ENCODE results near the gene MYO7B. TPM values are rescaled to one million over a fixed set of nuclear protein-coding genes. Genes with fewer than 3 reads are reported as not detected.

The MYO7B gene
- total RNA-seq, 5 donors from 2014 or later (not counting 1 experiment from before 2014, with no cell fraction given) = 0.13 to 0.96 (median 0.28) TPM; not detected in 1

DNA sequence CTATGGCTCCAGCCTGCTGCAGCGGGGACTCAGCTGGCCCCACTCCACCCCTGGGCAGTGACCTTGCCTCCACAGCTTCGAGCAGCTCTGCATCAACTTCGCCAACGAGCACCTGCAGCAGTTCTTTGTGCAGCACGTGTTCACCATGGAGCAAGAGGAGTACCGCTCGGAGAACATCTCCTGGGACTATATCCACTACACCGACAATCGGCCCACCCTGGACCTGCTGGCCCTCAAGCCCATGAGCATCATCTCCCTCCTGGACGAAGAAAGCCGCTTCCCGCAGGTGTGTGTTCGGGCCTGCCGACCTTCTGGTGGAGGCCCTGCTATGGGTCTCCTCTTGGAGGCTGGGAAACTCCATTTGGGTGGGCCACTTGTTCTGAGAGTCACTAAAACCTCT lies 48.6 kb downstream of the MYO7B start:
- Mint-ChIP-seq H3K27ac (no peak overlapping the region), H3K4me1 (no peaks in the 10 kb centered on the region), H3K36me3 (no peaks in the 10 kb centered on the region), H3K4me3 (no peak overlapping the region), H3K27me3 (peaks cover 0 to 3% of the 10 kb centered on the region in 2 donors), H3K9me3 (no peaks in the 10 kb centered on the region)
- H3K27ac ChIP-seq (ENCODE audit: low read length) = no peak overlapping the region
- no peaks in the 10 kb centered on the region for H3K9me3 ChIP-seq
- peak in 1 of 35 experiments; percentile 22 for DNase-seq
- H3K4me3 ChIP-seq (ENCODE audit: control insufficient read depth in 1 of 2, extremely low read depth in 1 of 2, low read length in 1 of 2) = no peak overlapping the region
- POLR2A ChIA-PET = no interaction called here
- CTCF ChIA-PET = no interaction called here
- peaks cover 0 to 19% of the 10 kb centered on the region in 2 experiments for H3K27me3 ChIP-seq (replicated peaks in 1 of 2; ENCODE audit: control insufficient read depth in 2 of 2, extremely low read depth in 1 of 2, insufficient read depth in 2 of 2, low read length in 1 of 2)
- H3K36me3 ChIP-seq (ENCODE audit: control insufficient read depth in 2 of 2, extremely low read depth in 1 of 2, insufficient read depth in 1 of 2, low read length in 1 of 2) = no peaks in the 10 kb centered on the region
- 87% methylated on average over 14 of the region's 14 CpGs for WGBS (ENCODE audit: insufficient coverage)
- no peak for ATAC-seq (replicated peaks in 1 of 4)
- no peaks in the 10 kb centered on the region for H3K4me1 ChIP-seq (ENCODE audit: control insufficient read depth in 1 of 2, extremely low read depth in 1 of 2, insufficient read depth in 2 of 2, low read length in 2 of 2)

DNA sequence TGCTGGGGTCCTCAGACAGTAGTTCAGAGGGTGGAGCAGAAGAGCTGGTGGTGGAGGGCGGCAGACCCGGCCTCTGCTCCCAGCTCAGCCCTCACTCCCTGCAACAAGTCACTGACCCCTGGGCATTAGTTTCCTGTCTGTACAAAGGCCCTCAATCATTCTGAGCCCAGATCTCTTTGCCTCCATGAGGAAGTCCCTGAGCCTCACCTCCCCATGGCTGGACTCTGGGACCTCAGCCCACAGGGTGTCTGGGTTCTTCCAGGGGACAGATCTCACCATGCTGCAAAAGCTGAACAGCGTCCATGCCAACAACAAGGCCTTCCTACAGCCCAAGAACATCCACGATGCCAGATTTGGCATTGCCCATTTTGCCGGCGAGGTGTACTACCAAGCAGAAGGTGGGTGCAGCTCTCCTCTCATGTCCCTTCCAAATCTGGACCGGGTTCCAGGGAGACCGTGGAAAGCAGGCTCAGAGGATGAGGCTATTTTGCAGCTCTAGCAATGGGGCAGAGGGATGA lies 49.1 kb downstream of the MYO7B start:
- DNase-seq = peak in 1 of 35 experiments; percentile 7
- no peaks in the 10 kb centered on the region for H3K36me3 ChIP-seq (ENCODE audit: control insufficient read depth in 2 of 2, extremely low read depth in 1 of 2, insufficient read depth in 1 of 2, low read length in 1 of 2)
- Mint-ChIP-seq H3K9me3 (no peaks in the 10 kb centered on the region), H3K4me1 (no peaks in the 10 kb centered on the region), H3K36me3 (no peaks in the 10 kb centered on the region), H3K27me3 (peaks cover 0 to 3% of the 10 kb centered on the region in 2 donors), H3K27ac (no peak overlapping the region), H3K4me3 (no peak overlapping the region)
- peaks cover 0 to 19% of the 10 kb centered on the region in 2 experiments for H3K27me3 ChIP-seq (replicated peaks in 1 of 2; ENCODE audit: control insufficient read depth in 2 of 2, extremely low read depth in 1 of 2, insufficient read depth in 2 of 2, low read length in 1 of 2)
- POLR2A ChIA-PET = no interaction called here
- no peak for ATAC-seq (replicated peaks in 1 of 4)
- H3K9me3 ChIP-seq = no peaks in the 10 kb centered on the region
- WGBS (ENCODE audit: insufficient coverage) = 76% methylated on average over 6 of the region's 8 CpGs
- H3K4me1 ChIP-seq (ENCODE audit: control insufficient read depth in 1 of 2, extremely low read depth in 1 of 2, insufficient read depth in 2 of 2, low read length in 2 of 2) = no peaks in the 10 kb centered on the region
- no peak overlapping the region for H3K4me3 ChIP-seq (ENCODE audit: control insufficient read depth in 1 of 2, extremely low read depth in 1 of 2, low read length in 1 of 2)
- CTCF ChIA-PET = no interaction called here
- no peak overlapping the region for H3K27ac ChIP-seq (ENCODE audit: low read length)

DNA sequence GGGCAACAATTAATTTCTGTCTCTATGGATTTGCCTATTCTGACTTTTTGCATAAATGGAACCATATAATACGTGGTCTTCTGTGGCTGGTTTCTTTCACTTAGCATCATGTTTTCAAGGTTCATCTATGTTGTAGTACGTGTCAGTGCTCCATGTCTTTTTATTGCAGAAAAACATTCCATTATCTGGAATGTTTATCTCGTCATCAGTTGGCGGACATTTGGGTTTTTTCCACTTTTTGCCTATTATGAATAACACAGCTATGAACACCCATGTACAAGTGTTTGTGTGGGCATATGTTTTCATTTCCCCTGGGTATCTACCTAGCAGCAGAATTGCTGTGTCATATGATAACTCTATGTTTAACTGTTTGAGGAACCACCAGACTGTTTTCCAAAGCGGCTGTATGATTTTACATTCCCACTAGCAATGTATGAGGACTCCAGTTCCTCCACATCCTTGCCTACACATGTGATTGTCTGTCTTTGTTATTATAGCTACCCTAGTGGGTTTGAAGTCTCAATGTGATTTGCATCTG lies 49.9 kb downstream of the MYO7B start:
- Histone ChIP-seq H3K27me3 (replicated peaks in 1 of 2; ENCODE audit: control insufficient read depth in 2 of 2, extremely low read depth in 1 of 2, insufficient read depth in 2 of 2, low read length in 1 of 2) (peaks cover 0 to 14% of the 10 kb centered on the region in 2 experiments), H3K27ac (ENCODE audit: low read length) (no peak overlapping the region), H3K9me3 (no peaks in the 10 kb centered on the region), H3K36me3 (ENCODE audit: control insufficient read depth in 2 of 2, extremely low read depth in 1 of 2, insufficient read depth in 1 of 2, low read length in 1 of 2) (no peaks in the 10 kb centered on the region), H3K4me1 (ENCODE audit: control insufficient read depth in 1 of 2, extremely low read depth in 1 of 2, insufficient read depth in 2 of 2, low read length in 2 of 2) (no peaks in the 10 kb centered on the region), H3K4me3 (ENCODE audit: control insufficient read depth in 1 of 2, extremely low read depth in 1 of 2, low read length in 1 of 2) (no peak overlapping the region)
- Mint-ChIP-seq H3K4me1 (no peaks in the 10 kb centered on the region), H3K36me3 (no peaks in the 10 kb centered on the region), H3K9me3 (no peaks in the 10 kb centered on the region), H3K27me3 (peaks cover 0 to 3% of the 10 kb centered on the region in 2 donors), H3K27ac (no peak overlapping the region), H3K4me3 (no peak overlapping the region)
- ATAC-seq (replicated peaks in 1 of 4) (no peak), DNase-seq (no peak)
- ChIA-PET POLR2A (no interaction called here), CTCF (no interaction called here)
- WGBS (ENCODE audit: insufficient coverage) = 75% methylated on average over 1 of the region's 5 CpGs

DNA sequence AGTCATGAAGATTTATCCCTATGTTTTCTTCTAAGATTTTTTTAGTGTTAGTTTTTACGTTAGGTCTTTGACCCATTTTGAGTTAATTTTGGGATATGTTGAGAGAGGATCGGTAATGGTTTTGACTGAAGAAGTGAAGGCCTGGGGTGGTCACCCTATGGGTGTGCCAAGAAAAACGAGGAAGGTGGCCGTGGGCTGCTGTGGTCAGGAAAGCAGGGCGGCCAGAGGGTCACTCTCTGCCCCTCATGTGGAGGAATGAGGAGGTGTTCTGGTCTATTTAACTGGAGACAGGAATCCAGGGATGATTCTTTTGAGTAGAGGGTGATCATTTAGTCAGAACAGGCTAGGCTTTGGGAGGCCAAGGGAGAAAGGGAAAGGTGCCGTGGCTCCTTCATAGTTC lies 50.7 kb downstream of the MYO7B start:
- H3K9me3 Mint-ChIP-seq = no peaks in the 10 kb centered on the region
- H3K27ac Mint-ChIP-seq = no peak overlapping the region
- H3K27ac ChIP-seq (ENCODE audit: low read length) = no peak overlapping the region
- H3K4me3 ChIP-seq (ENCODE audit: control insufficient read depth in 1 of 2, extremely low read depth in 1 of 2, low read length in 1 of 2) = no peak overlapping the region
- ATAC-seq (replicated peaks in 1 of 4) = no peak
- H3K36me3 Mint-ChIP-seq = no peaks in the 10 kb centered on the region
- peaks cover 0 to 1% of the 10 kb centered on the region in 2 experiments for H3K4me1 ChIP-seq (ENCODE audit: control insufficient read depth in 1 of 2, extremely low read depth in 1 of 2, insufficient read depth in 2 of 2, low read length in 2 of 2)
- peaks cover 0 to 6% of the 10 kb centered on the region in 2 experiments for H3K27me3 ChIP-seq (replicated peaks in 1 of 2; ENCODE audit: control insufficient read depth in 2 of 2, extremely low read depth in 1 of 2, insufficient read depth in 2 of 2, low read length in 1 of 2)
- 68% methylated on average over 5 of the region's 6 CpGs for WGBS (ENCODE audit: insufficient coverage)
- peaks cover 0 to 3% of the 10 kb centered on the region in 2 donors for H3K27me3 Mint-ChIP-seq
- H3K4me1 Mint-ChIP-seq = peaks cover 0 to 3% (median 1%) of the 10 kb centered on the region in 3 donors
- no peaks in the 10 kb centered on the region for H3K9me3 ChIP-seq
- peak in 1 of 35 experiments; percentile 2 for DNase-seq
- ChIA-PET CTCF (interaction anchor here in 1 of 2 donors (0.5 kb wide), 1 partner anchor 236 kb away, joined by 3 read pairs; no protein-coding TSS in a partner anchor), POLR2A (no interaction called here)
- no peak overlapping the region for H3K4me3 Mint-ChIP-seq
- H3K36me3 ChIP-seq (ENCODE audit: control insufficient read depth in 2 of 2, extremely low read depth in 1 of 2, insufficient read depth in 1 of 2, low read length in 1 of 2) = no peaks in the 10 kb centered on the region

DNA sequence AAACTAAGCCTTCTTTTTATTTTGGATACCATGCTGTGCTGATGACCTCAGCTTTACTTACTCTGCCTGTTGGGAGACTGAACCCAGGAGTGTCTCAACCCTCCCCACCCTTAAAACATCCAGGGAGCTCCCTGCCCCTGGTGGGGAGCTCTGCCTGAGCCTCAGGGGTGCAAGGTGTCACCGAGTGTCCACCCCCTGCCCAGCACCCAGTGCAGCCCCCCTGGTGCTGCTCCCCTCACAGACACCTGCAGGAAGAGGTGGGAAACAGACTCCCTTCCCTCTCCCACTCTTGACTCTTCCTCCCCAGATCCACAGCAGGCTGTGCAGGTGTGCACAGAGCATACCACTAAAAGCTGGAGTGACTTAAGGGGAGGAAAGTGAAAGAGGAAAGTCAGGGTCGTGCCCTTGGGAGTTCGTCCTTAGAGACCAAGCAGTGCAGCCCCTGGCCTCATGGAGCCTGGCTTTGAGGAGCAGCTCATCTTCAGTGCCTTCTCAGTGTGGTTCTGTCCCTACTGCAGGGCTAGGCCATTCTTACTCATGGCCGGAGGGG lies 51.3 kb downstream of the MYO7B start:
- ATAC-seq (replicated peaks in 1 of 4) (no peak), DNase-seq (no peak)
- 44% methylated on average over 4 of the region's 4 CpGs for WGBS (ENCODE audit: insufficient coverage)
- H3K9me3 Mint-ChIP-seq = no peaks in the 10 kb centered on the region
- ChIA-PET POLR2A (no interaction called here), CTCF (interaction anchor here in 1 of 2 donors (0.5 kb wide), 1 partner anchor 236 kb away, joined by 3 read pairs; no protein-coding TSS in a partner anchor)
- peaks cover 0 to 5% of the 10 kb centered on the region in 2 experiments for H3K27me3 ChIP-seq (replicated peaks in 1 of 2; ENCODE audit: control insufficient read depth in 2 of 2, extremely low read depth in 1 of 2, insufficient read depth in 2 of 2, low read length in 1 of 2)
- no peak overlapping the region for H3K27ac ChIP-seq (ENCODE audit: low read length)
- peaks cover 0 to 5% of the 10 kb centered on the region in 2 experiments for H3K4me1 ChIP-seq (ENCODE audit: control insufficient read depth in 1 of 2, extremely low read depth in 1 of 2, insufficient read depth in 2 of 2, low read length in 2 of 2)
- H3K4me3 Mint-ChIP-seq = no peak overlapping the region
- peaks cover 0 to 6% (median 4%) of the 10 kb centered on the region in 3 donors for H3K4me1 Mint-ChIP-seq
- no peak overlapping the region for H3K4me3 ChIP-seq (ENCODE audit: control insufficient read depth in 1 of 2, extremely low read depth in 1 of 2, low read length in 1 of 2)
- H3K27me3 Mint-ChIP-seq = peaks cover 0 to 3% of the 10 kb centered on the region in 2 donors
- H3K9me3 ChIP-seq = no peaks in the 10 kb centered on the region
- H3K27ac Mint-ChIP-seq = no peak overlapping the region
- no peaks in the 10 kb centered on the region for H3K36me3 ChIP-seq (ENCODE audit: control insufficient read depth in 2 of 2, extremely low read depth in 1 of 2, insufficient read depth in 1 of 2, low read length in 1 of 2)
- H3K36me3 Mint-ChIP-seq = no peaks in the 10 kb centered on the region

DNA sequence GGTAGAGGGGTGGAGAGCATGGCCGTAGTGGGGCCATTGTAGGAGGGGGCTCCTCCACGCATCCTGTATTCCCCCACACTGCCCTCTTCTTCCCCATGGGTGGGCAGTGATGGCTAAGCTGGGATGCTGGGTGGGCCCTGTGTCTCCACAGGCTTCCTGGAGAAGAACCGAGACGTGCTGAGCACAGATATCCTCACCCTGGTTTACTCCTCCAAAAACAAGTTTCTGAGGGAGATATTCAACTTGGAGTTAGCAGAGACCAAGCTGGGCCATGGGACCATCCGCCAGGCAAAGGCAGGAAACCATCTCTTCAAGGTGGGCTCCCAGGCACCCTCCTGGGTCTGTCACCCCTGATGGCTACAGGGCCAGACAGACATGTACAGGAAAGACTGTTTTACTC lies 52.8 kb downstream of the MYO7B start:
- DNase-seq = no peak
- Histone ChIP-seq H3K9me3 (no peaks in the 10 kb centered on the region), H3K27ac (ENCODE audit: low read length) (no peak overlapping the region), H3K4me1 (ENCODE audit: control insufficient read depth in 1 of 2, extremely low read depth in 1 of 2, insufficient read depth in 2 of 2, low read length in 2 of 2) (peaks cover 0 to 5% of the 10 kb centered on the region in 2 experiments), H3K36me3 (ENCODE audit: control insufficient read depth in 2 of 2, extremely low read depth in 1 of 2, insufficient read depth in 1 of 2, low read length in 1 of 2) (no peaks in the 10 kb centered on the region), H3K4me3 (ENCODE audit: control insufficient read depth in 1 of 2, extremely low read depth in 1 of 2, low read length in 1 of 2) (no peak overlapping the region), H3K27me3 (replicated peaks in 1 of 2; ENCODE audit: control insufficient read depth in 2 of 2, extremely low read depth in 1 of 2, insufficient read depth in 2 of 2, low read length in 1 of 2) (peaks cover 0 to 5% of the 10 kb centered on the region in 2 experiments)
- Mint-ChIP-seq H3K27ac (no peak overlapping the region), H3K27me3 (peaks cover 0 to 3% of the 10 kb centered on the region in 2 donors), H3K9me3 (no peaks in the 10 kb centered on the region), H3K4me1 (peaks cover 0 to 6% (median 4%) of the 10 kb centered on the region in 3 donors), H3K4me3 (no peak overlapping the region), H3K36me3 (no peaks in the 10 kb centered on the region)
- 88% methylated on average over 2 of the region's 5 CpGs for WGBS (ENCODE audit: insufficient coverage)
- POLR2A ChIA-PET = interaction anchor here in 1 of 2 donors (0.6 kb wide), 1 partner anchor 68 kb away, joined by 4 read pairs; no protein-coding TSS in a partner anchor
- CTCF ChIA-PET = interaction anchor here in 1 of 2 donors (0.6 kb wide), 1 partner anchor 15 kb away, joined by 8 read pairs; no protein-coding TSS in a partner anchor
- no peak for ATAC-seq (replicated peaks in 1 of 4)
